Neural progenitor cell (in vitro differentiated cells): ENCODE results near the gene CNTN1. TPM values are rescaled to one million over a fixed set of nuclear protein-coding genes. Genes with fewer than 3 reads are reported as not detected.

ENCODE experiments used
- DNase-seq: peaks from one replicate; pipeline ENCODE4 v3.0.0-alpha.2; 2016; ENCODE audit warnings: low spot score
- H2AFZ ChIP-seq: fragments of 200-600 bp; sonication (generic); replicated peaks from 2 replicates; pipeline ENCODE4 v1.6.1; 2016; ENCODE audit warnings: antibody characterized with exemption
- H3F3A ChIP-seq: fragments of 200-600 bp; sonication (generic); 2 replicates; pipeline ENCODE4 v1.6.1; 2016; ENCODE audit warnings: antibody characterized with exemption, low read depth
- H3K27ac ChIP-seq: fragments of 200-600 bp; sonication (generic); 2 replicates; pipeline ENCODE4 v1.5.1; 2016; ENCODE audit warnings: mild to moderate bottlenecking
- H3K27me3 ChIP-seq: fragments of 200-600 bp; sonication (generic); 2 replicates; pipeline ENCODE4 v1.6.1; 2016; ENCODE audit warnings: mild to moderate bottlenecking, moderate library complexity
- H3K36me3 ChIP-seq: fragments of 200-600 bp; sonication (generic); 2 replicates; pipeline ENCODE4 v1.5.1; 2016
- H3K4me1 ChIP-seq: fragments of 200-600 bp; sonication (generic); 2 replicates; pipeline ENCODE4 v1.6.1; 2016; ENCODE audit warnings: mixed run types
- H3K4me2 ChIP-seq: fragments of 200-600 bp; sonication (generic); 2 replicates; pipeline ENCODE4 v1.6.1; 2016
- H3K4me3 ChIP-seq: fragments of 200-600 bp; sonication (generic); 2 replicates; pipeline ENCODE4 v1.5.1; 2016
- H3K79me2 ChIP-seq: fragments of 200-600 bp; sonication (generic); 2 replicates; pipeline ENCODE4 v1.6.1; 2016; ENCODE audit warnings: low read depth
- H3K9ac ChIP-seq: fragments of 200-600 bp; sonication (generic); 2 replicates; pipeline ENCODE4 v1.6.1; 2016
- H3K9me3 ChIP-seq: fragments of 200-600 bp; sonication (generic); 2 replicates; pipeline ENCODE4 v1.5.1; 2016; ENCODE audit warnings: low read depth
- H4K20me1 ChIP-seq: fragments of 200-600 bp; sonication (generic); 2 replicates; pipeline ENCODE4 v1.6.1; 2016; ENCODE audit warnings: low read depth
- H3K27ac Mint-ChIP-seq: 3 replicates; pipeline ENCODE4 v1.8.0; 2021; ENCODE audit warnings: mixed read lengths
- H3K27me3 Mint-ChIP-seq: 2 replicates; pipeline ENCODE4 v1.8.0; 2022; ENCODE audit warnings: low read depth, mild to moderate bottlenecking, inconsistent platforms, moderate library complexity, mixed read lengths; ENCODE audit not compliant: insufficient read depth
- H3K36me3 Mint-ChIP-seq: 3 replicates; pipeline ENCODE4 v1.8.0; 2021; ENCODE audit warnings: mixed read lengths
- H3K4me1 Mint-ChIP-seq: 3 replicates; pipeline ENCODE4 v1.8.0; 2021; ENCODE audit warnings: mixed read lengths
- H3K4me3 Mint-ChIP-seq: 3 replicates; pipeline ENCODE4 v1.8.0; 2021; ENCODE audit warnings: mild to moderate bottlenecking, moderate library complexity, mixed read lengths
- H3K9me3 Mint-ChIP-seq: 3 replicates; pipeline ENCODE4 v1.8.0; 2020; ENCODE audit warnings: mixed read lengths
- CTCF ChIP-seq: fragments of 200-600 bp; sonication (generic); IDR thresholded peaks from 2 replicates; pipeline ENCODE4 v1.5.1; 2017; ENCODE audit warnings: antibody characterized with exemption, mild to moderate bottlenecking
- EZH2 ChIP-seq: fragments of 200-600 bp; sonication (generic); IDR thresholded peaks from 2 replicates; pipeline ENCODE4 v1.6.1; 2017; ENCODE audit warnings: antibody characterized with exemption, mild to moderate bottlenecking, moderate library complexity
- EZH2phosphoT487 ChIP-seq: fragments of 200-600 bp; sonication (generic); IDR thresholded peaks from 2 replicates; pipeline ENCODE4 v1.6.1; 2017; ENCODE audit warnings: antibody characterized with exemption
- total RNA-seq: library from RNA; depleted of rRNA; stranded (reverse); fragments of >200 nt; gene quantifications from 2 replicates; pipeline ENCODE4 v1.2.3, GENCODE V29; 2015; ENCODE audit warnings: low replicate concordance

CNTN1 gene
- total RNA-seq, 1 donor from 2014 or later = 0.17 TPM

DNA sequence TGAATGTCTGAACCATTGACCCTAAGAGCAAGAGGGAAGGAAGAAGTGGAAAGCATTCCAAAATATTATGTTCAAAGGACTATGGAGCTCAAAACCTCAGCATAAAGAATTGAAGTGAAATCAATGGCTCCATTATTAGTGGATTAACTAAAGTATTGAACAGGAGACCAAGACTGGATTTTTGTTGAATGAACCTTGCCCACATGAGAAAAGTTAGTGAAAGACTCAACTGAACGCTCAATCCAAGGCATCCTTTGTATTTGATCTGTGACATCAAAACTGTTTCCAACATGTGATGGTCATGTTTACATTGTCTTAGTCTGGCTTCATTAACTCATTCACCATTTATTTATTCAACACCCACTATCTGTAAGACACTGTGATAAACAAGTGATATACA lies 161.0 kb downstream of the CNTN1 start:
- H3K27me3 ChIP-seq = no peaks in the 10 kb centered on the region
- H3K9ac ChIP-seq = no peak overlapping the region
- no peak overlapping the region for H3K4me2 ChIP-seq
- Mint-ChIP-seq H3K27ac (no peak overlapping the region), H3K36me3 (no peaks in the 10 kb centered on the region), H3K9me3 (peaks cover 2% of the 10 kb centered on the region), H3K4me3 (no peak overlapping the region), H3K4me1 (no peaks in the 10 kb centered on the region), H3K27me3 (no peaks in the 10 kb centered on the region)
- H3F3A ChIP-seq = no peaks in the 10 kb centered on the region
- no peak overlapping the region for H3K27ac ChIP-seq
- TF ChIP-seq EZH2phosphoT487 (no peak), CTCF (no peak), EZH2 (no peak)
- H3K4me3 ChIP-seq = no peak overlapping the region
- no peak for DNase-seq
- H4K20me1 ChIP-seq = no peaks in the 10 kb centered on the region
- no peaks in the 10 kb centered on the region for H3K9me3 ChIP-seq
- no peaks in the 10 kb centered on the region for H3K79me2 ChIP-seq
- H3K4me1 ChIP-seq = no peaks in the 10 kb centered on the region
- no peaks in the 10 kb centered on the region for H3K36me3 ChIP-seq
- H2AFZ ChIP-seq = no peak overlapping the region

DNA sequence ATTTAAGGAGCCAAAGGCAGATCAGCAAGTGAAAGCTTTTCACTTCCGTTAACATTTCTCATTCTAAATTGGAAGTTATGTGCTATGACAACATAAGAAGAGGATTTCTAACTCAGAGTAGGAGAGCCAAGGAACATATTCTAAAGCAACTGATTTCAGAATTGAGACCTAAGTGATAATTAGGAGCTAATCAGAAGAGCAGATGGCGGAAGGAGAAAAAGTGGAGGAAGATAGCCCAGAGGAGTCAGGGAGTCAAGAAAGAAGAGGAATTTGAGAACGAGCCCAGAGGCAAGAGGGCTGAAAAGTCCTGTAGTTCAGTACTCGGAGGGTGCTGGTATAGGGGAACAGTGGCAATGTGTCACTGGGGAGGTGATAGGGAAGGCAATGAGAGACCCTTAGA lies 162.4 kb downstream of the CNTN1 start:
- Histone ChIP-seq H3K9me3 (no peaks in the 10 kb centered on the region), H3K36me3 (no peaks in the 10 kb centered on the region), H3K4me1 (no peaks in the 10 kb centered on the region), H3F3A (no peaks in the 10 kb centered on the region), H3K79me2 (no peaks in the 10 kb centered on the region), H2AFZ (peak overlapping the region; percentile 41), H3K4me3 (no peak overlapping the region), H3K4me2 (no peak overlapping the region), H3K27ac (no peak overlapping the region), H4K20me1 (no peaks in the 10 kb centered on the region), H3K9ac (no peak overlapping the region), H3K27me3 (no peaks in the 10 kb centered on the region)
- Mint-ChIP-seq H3K4me3 (no peak overlapping the region), H3K36me3 (no peaks in the 10 kb centered on the region), H3K27me3 (no peaks in the 10 kb centered on the region), H3K4me1 (no peaks in the 10 kb centered on the region), H3K9me3 (peaks cover 2% of the 10 kb centered on the region), H3K27ac (no peak overlapping the region)
- TF ChIP-seq EZH2phosphoT487 (no peak), EZH2 (no peak), CTCF (no peak)
- no peak for DNase-seq

DNA sequence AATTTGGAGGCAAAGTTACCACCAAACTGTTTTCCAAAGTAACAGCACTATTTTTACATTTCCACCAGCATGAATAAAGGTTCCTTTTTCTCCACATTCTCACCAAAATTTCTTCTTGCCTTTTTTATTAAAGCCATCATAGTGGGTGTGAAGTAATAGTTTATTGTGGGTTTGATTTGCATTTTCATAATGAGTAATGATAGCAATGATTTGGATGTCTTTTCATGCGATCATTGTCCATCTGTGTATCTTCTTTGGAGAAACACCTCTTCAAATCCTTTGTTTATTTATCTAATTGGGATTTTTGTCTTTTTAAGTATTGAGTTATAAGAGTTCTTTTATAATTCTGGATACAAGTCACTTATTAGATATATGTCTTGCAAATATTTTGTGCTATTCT lies 172.7 kb downstream of the CNTN1 start:
- H3K9ac ChIP-seq = no peak overlapping the region

More for the DNA sequence above, 172.7 kb downstream of the CNTN1 start:
- Histone ChIP-seq H3K4me1 (no peaks in the 10 kb centered on the region), H3K79me2 (no peaks in the 10 kb centered on the region), H3F3A (no peaks in the 10 kb centered on the region), H3K36me3 (no peaks in the 10 kb centered on the region), H3K4me3 (no peak overlapping the region), H3K27me3 (no peaks in the 10 kb centered on the region), H4K20me1 (no peaks in the 10 kb centered on the region), H2AFZ (no peak overlapping the region), H3K27ac (no peak overlapping the region), H3K9me3 (no peaks in the 10 kb centered on the region), H3K4me2 (no peak overlapping the region)
- Mint-ChIP-seq H3K4me1 (no peaks in the 10 kb centered on the region), H3K36me3 (no peaks in the 10 kb centered on the region), H3K9me3 (peaks cover 3% of the 10 kb centered on the region), H3K27me3 (no peaks in the 10 kb centered on the region), H3K4me3 (no peak overlapping the region), H3K27ac (no peak overlapping the region)
- DNase-seq = no peak
- TF ChIP-seq CTCF = no peak
- no peak for TF ChIP-seq EZH2phosphoT487
- TF ChIP-seq EZH2 = no peak
